Measurements from ENCODE around the gene RNF2. TPM values are rescaled to one million over a fixed set of nuclear protein-coding genes. Genes with fewer than 3 reads are reported as not detected.

Gene RNF2
- polyA plus RNA-seq, 1 of the 3 experiments (the other 2 are of a cell fraction): 20.1 TPM

- no peak overlapping the region for H3K4me2 ChIP-seq
- CTCF ChIA-PET: interaction anchor here (0.8 to 1.5 kb wide), 4 partner anchors 11 to 129 kb away, joined by 3 to 5 read pairs (median 4); no protein-coding TSS in a partner anchor
- no peaks in the 10 kb centered on the region for H3K79me2 ChIP-seq (ENCODE audit: insufficient read depth)
- no peaks in the 10 kb centered on the region for H3K9me2 ChIP-seq
- H3K9ac ChIP-seq: no peak overlapping the region
- peaks cover 0 to 2% of the 10 kb centered on the region in 2 experiments; a peak in 1 of 4 replicates for H3K4me1 ChIP-seq (ENCODE audit: control insufficient read depth in 1 of 2, insufficient read depth in 2 of 2, low read depth in 1 of 2, low read length in 1 of 2)
- H3K9me3 ChIP-seq: no peaks in the 10 kb centered on the region
- H3K27ac ChIP-seq (ENCODE audit: low read depth in 2 of 2, low read length in 1 of 2): no peak overlapping the region
- no peak overlapping the region for H2AFZ ChIP-seq (ENCODE audit: low read depth)
- H3K27me3 ChIP-seq (ENCODE audit: insufficient read depth): no peaks in the 10 kb centered on the region
- no peaks in the 10 kb centered on the region for H3K36me3 ChIP-seq (replicated peaks in 1 of 2; ENCODE audit: control insufficient read depth in 1 of 2, insufficient read depth in 2 of 2, low read length in 1 of 2)
- no peaks in the 10 kb centered on the region for H4K20me1 ChIP-seq (ENCODE audit: insufficient read depth)
- WGBS (ENCODE audit: low lambda C conversion rate): 87% methylated on average over 1 of the region's 1 CpG
- no peak overlapping the region for H3K4me3 ChIP-seq (ENCODE audit: low read depth in 2 of 2, low read length in 1 of 2)
- TF ChIP-seq GATA2 (CRISPR knock-in tag; IDR thresholded peaks at IDR 0.05) (no peak), TEAD4 (IDR thresholded peaks at IDR 0.05; ENCODE audit: borderline replicate concordance, insufficient read depth) (no peak), MXI1 (IDR thresholded peaks at IDR 0.05; ENCODE audit: low read depth, low read length) (no peak), PBX3 (IDR thresholded peaks at IDR 0.05) (no peak), JUND (IDR thresholded peaks at IDR 0.05) (no peak), SMC3 (IDR thresholded peaks at IDR 0.05; ENCODE audit: low read depth, low read length) (no peak), RCOR1 (IDR thresholded peaks at IDR 0.05; ENCODE audit: low read length) (no peak), RAD21 (IDR thresholded peaks at IDR 0.05; ENCODE audit: low read length) (no peak), MEF2A (IDR thresholded peaks at IDR 0.05; ENCODE audit: borderline replicate concordance, low read depth) (no peak), SIN3A (IDR thresholded peaks at IDR 0.05; ENCODE audit: borderline replicate concordance, low read depth, low read length) (no peak), RXRA (IDR thresholded peaks at IDR 0.05; ENCODE audit: borderline replicate concordance, low read depth) (no peak), NFIC (IDR thresholded peaks at IDR 0.05; ENCODE audit: borderline replicate concordance) (no peak), USF2 (IDR thresholded peaks at IDR 0.05; ENCODE audit: borderline replicate concordance, low read depth, low read length) (no peak), MAX (IDR thresholded peaks at IDR 0.05; ENCODE audit: low read depth) (no peak), GABPA (IDR thresholded peaks at IDR 0.05; ENCODE audit: low read depth) (no peak), FOSL2 (IDR thresholded peaks at IDR 0.05; ENCODE audit: borderline replicate concordance, low read depth) (no peak), REST (IDR thresholded peaks at IDR 0.05; ENCODE audit: low read depth, low read length) (no peak), YY1 (IDR thresholded peaks at IDR 0.05; ENCODE audit: low read depth) (no peak)
- POLR2A ChIA-PET: interaction anchor here (0.5 kb wide), 1 partner anchor 276 kb away, joined by 3 read pairs; the partner anchor contains the start of gene IVNS1ABP
- no peak for DNase-seq
- peaks cover 15% of the 10 kb centered on the region for H3F3A ChIP-seq (replicated peaks; ENCODE audit: insufficient read depth)
Observed at GRCh38 chr1:185040408-185040735, 5.0 kb upstream of the RNF2 start.
